Heart left ventricle (tissue), 16 donors: ENCODE results near the gene OR8H2. TPM values are rescaled to one million over a fixed set of nuclear protein-coding genes. Genes with fewer than 3 reads are reported as not detected.
"Not testable (repeated sequence)": the region's sequence is repeated elsewhere in the genome, so short reads cannot be mapped to it uniquely, and the experiment has no call there.

Source experiments
- ATAC-seq, 4 donors: fragments of 200-7000 bp; cut with Tn5 transposase; one replicate each; pipeline ENCODE4 v1.9.1; 2020 to 2022; ENCODE audit warnings: moderate library complexity in 4 of 4, mild to moderate bottlenecking in 3 of 4, moderate number of reproducible peaks in 1 of 4
- DNase-seq, 5 donors: peaks; one replicate each; pipeline ENCODE4 v3.0.0-alpha.2; 2020
- H3K27ac ChIP-seq, 12 donors: fragments of 200-600 bp; sonication (generic) in 4 of 12; one replicate each; pipeline versions ENCODE4 v1.5.0 to v1.8.0; 2016 to 2022; ENCODE audit warnings: mild to moderate bottlenecking in 2 of 12
- H3K27me3 ChIP-seq, 9 donors: fragments of 200-600 bp; sonication (generic) in 2 of 9; one replicate each; pipeline versions ENCODE4 v1.5.1 to v1.8.0; 2016 to 2022; ENCODE audit warnings: mild to moderate bottlenecking in 3 of 9
- H3K36me3 ChIP-seq, 9 donors: fragments of 200-600 bp; sonication (generic) in 2 of 9; one replicate each; pipeline versions ENCODE4 v1.5.0 to v1.8.0; 2018 to 2022; ENCODE audit warnings: mild to moderate bottlenecking in 2 of 9
- H3K4me1 ChIP-seq, 12 donors: fragments of 200-600 bp; sonication (generic) in 4 of 12; one replicate each; pipeline versions ENCODE4 v1.5.0 to v1.8.0; 2016 to 2022; ENCODE audit warnings: mild to moderate bottlenecking in 3 of 12
- H3K4me3 ChIP-seq, 12 donors: fragments of 200-600 bp; sonication (generic) in 4 of 12; one replicate each; pipeline versions ENCODE4 v1.5.0 to v1.8.0; 2017 to 2022; ENCODE audit warnings: mild to moderate bottlenecking in 9 of 12, moderate library complexity in 4 of 12
- H3K9me3 ChIP-seq, 12 donors: fragments of 200-600 bp; sonication (generic) in 4 of 12; one replicate each; pipeline versions ENCODE4 v1.5.0 to v1.8.0; 2016 to 2022; ENCODE audit warnings: mild to moderate bottlenecking in 1 of 12
- CTCF ChIP-seq, 12 donors: fragments of 200-600 bp; sonication (generic) in 4 of 12; IDR thresholded peaks; one replicate each; pipeline versions ENCODE4 v1.5.0 to v1.8.0; 2018 to 2022; ENCODE audit warnings: antibody characterized with exemption in 12 of 12, mild to moderate bottlenecking in 5 of 12
- POLR2A ChIP-seq, 2 donors: fragments of 450-650 bp; IDR thresholded peaks; one replicate each; pipeline ENCODE4 v1.6.1; 2017; ENCODE audit warnings: antibody characterized with exemption in 2 of 2, mild to moderate bottlenecking in 2 of 2, moderate library complexity in 2 of 2
- WGBS, 4 donors: extraction: QIAGEN DNeasy Blood & Tissue Kit in 2 of 4; methylation state at CpG; one replicate each; pipeline versions ENCODE4 v1.1.5 to v1.1.7; 2013 to 2018; 5-methylcytosine and 5-hydroxymethylcytosine counted together
- intact Hi-C, 10 donors: fragments of 100-400 bp; cut with DNase I; formaldehyde crosslinking; loops; one replicate each; pipeline versions ENCODE4 v1.11.1 to v1.14.2; 2022
- polyA plus RNA-seq, 2 donors: library from polyadenylated mRNA; stranded (reverse); fragments of 200-250 nt; gene quantifications; one replicate each; pipeline ENCODE4 v1.2.3, GENCODE V29; 2013
- total RNA-seq, 9 donors: library from RNA; depleted of rRNA in 2 of 9; stranded (reverse); fragments of >200 nt in 2 of 9; fragmentation: NEBNext Ultra II Directional in 3 of 9; extraction: Animal tissue kit (Norgen Biotek cat#: 25700) in 3 of 9; gene quantifications; one replicate each; pipeline versions ENCODE4 v1.1.0 to v1.2.4, GENCODE V29; 2016 to 2023
- donor health status: ischemic (EF 13 %, LVEDD 7.1; RV severe dilation, severe dysfunction).
- donor health status: healthy with polysubstance abuse.
- donor health status: DM: no; HTN: yes; CAD: no.
- donor health status: DM: no; HTN: no; CAD: no.
- donor health status: ischemic (EF 25% LVEDD 6.9; RV normal size, moderate dysfunction).
- donor health status: ischemic (EF 25% LVEDD 5.7; RV mildly dilated, moderate dysfunction).
- donor health status: healthy.
- donor health status: DM: yes; HTN: yes; CAD: no.
- donor health status: ischemic (EF 35%, LVEDD 5.7; RV mildly dilated, moderate dysfunction).
- donor health status: nonischemic (EF 11% LVEDD 7.7; RV severe dilation, severe dysfunction).
- donor health status: DM: yes; HTN: yes; CAD: no.
- donor health status: PGD.
- donor health status: ischemic (EF 29% LVEDD 5.4; RV normal size, mild dysfunction).
- donor health status: nonischemic (EF 23%, LVEDD 6.1; RV moderate dilation, normal function).

The OR8H2 gene
- total and polyA plus RNA-seq, 11 donors = not detected

GRCh38 chr11:56089697-56090096 is 13.8 kb upstream of the OR8H2 start:
- H3K27me3 ChIP-seq = no peaks in the 10 kb centered on the region
- H3K4me1 ChIP-seq = no peaks in the 10 kb centered on the region
- no peak overlapping the region for H3K4me3 ChIP-seq
- TF ChIP-seq POLR2A (IDR thresholded peaks at IDR 0.05) (no peak), CTCF (IDR thresholded peaks at IDR 0.05) (no peak)
- no peak overlapping the region for H3K27ac ChIP-seq
- intact Hi-C loops = no loop called here
- DNase-seq (no peak), ATAC-seq (no peak)
- peaks cover 0 to 4% (median 0%) of the 10 kb centered on the region in 12 donors for H3K9me3 ChIP-seq
- WGBS, 4 donors = 68 to 81% (median 76%) methylated on average over 3 of the region's 3 CpGs
- no peaks in the 10 kb centered on the region for H3K36me3 ChIP-seq

- peaks cover 0 to 4% (median 0%) of the 10 kb centered on the region in 12 donors for H3K9me3 ChIP-seq
- TF ChIP-seq POLR2A (IDR thresholded peaks at IDR 0.05) = no peak
- no peak for TF ChIP-seq CTCF (IDR thresholded peaks at IDR 0.05)
- WGBS, 4 donors = 56 to 73% (median 69%) methylated on average over 3 of the region's 3 CpGs
- no peak within 1 kb of the TSS for H3K4me3 ChIP-seq
- H3K4me1 ChIP-seq = no peaks in the 10 kb centered on the region
- H3K36me3 ChIP-seq = no peaks in the 10 kb centered on the region
- ATAC-seq (no peak), DNase-seq (no peak)
- no peaks in the 10 kb centered on the region for H3K27me3 ChIP-seq
- H3K27ac ChIP-seq = no peak within 1 kb of the TSS
- intact Hi-C loops = no loop called here
Measured at GRCh38 chr11:56093008-56093407, 10.5 kb upstream of the OR8H2 start, which contains the start of gene OR8I2. OR8I2 (plus strand) TSS chr11:56093308; CDS start chr11:56093308, 0 bp downstream.

- TF ChIP-seq CTCF (IDR thresholded peaks at IDR 0.05) (no peak), POLR2A (IDR thresholded peaks at IDR 0.05) (no peak)
- 65 to 79% (median 75%) methylated on average over 6 of the region's 6 CpGs for WGBS, 4 donors
Measured at GRCh38 chr11:56122073-56122472, 18.6 kb downstream of the OR8H2 start, which contains the start of gene OR8H3. OR8H3 (plus strand) TSS chr11:56122373; CDS start chr11:56122373, 0 bp downstream.

GRCh38 chr11:56140151-56140661 is 36.7 kb downstream of the OR8H2 start, which contains the start of gene OR8J3:
OR8J3 (minus strand) TSS chr11:56140201; CDS start chr11:56137718, 2,483 bp downstream.
- DNase-seq (no peak), ATAC-seq (no peak)
- H3K27ac ChIP-seq = no peak within 1 kb of the TSS
- H3K4me1 ChIP-seq = no peaks in the 10 kb centered on the region
- H3K4me3 ChIP-seq = no peak within 1 kb of the TSS
- H3K27me3 ChIP-seq = no peaks in the 10 kb centered on the region
- intact Hi-C loops = no loop called here
- peaks cover 0 to 4% (median 0%) of the 10 kb centered on the region in 12 donors for H3K9me3 ChIP-seq
- no peaks in the 10 kb centered on the region for H3K36me3 ChIP-seq
- TF ChIP-seq POLR2A (IDR thresholded peaks at IDR 0.05) = no peak
- no peak for TF ChIP-seq CTCF (IDR thresholded peaks at IDR 0.05)

More at GRCh38 chr11:56122073-56122472, 18.6 kb downstream of the OR8H2 start, which contains the start of gene OR8H3:
- intact Hi-C loops = no loop called here
- Histone ChIP-seq H3K36me3 (no peaks in the 10 kb centered on the region), H3K27ac (no peak within 1 kb of the TSS), H3K4me1 (no peaks in the 10 kb centered on the region), H3K4me3 (no peak within 1 kb of the TSS), H3K27me3 (no peaks in the 10 kb centered on the region), H3K9me3 (peaks cover 0 to 6% (median 0%) of the 10 kb centered on the region in 12 donors)
- ATAC-seq = no peak
- no peak for DNase-seq

- H3K4me1 ChIP-seq, intact Hi-C loops, H3K4me3 ChIP-seq, DNase-seq, H3K36me3 ChIP-seq, H3K9me3 ChIP-seq, H3K27me3 ChIP-seq, ATAC-seq, H3K27ac ChIP-seq: not testable (repeated sequence)
- 88 to 95% (median 90%) methylated on average over 4 to 30 of the region's 30 CpGs for WGBS, 4 donors
Measured at GRCh38 chr11:56143681-56144080, 40.2 kb downstream of the OR8H2 start.
